ENCODE results near the gene ZDHHC24.
"Not testable (repeated sequence)": the region's sequence is repeated elsewhere in the genome, so short reads cannot be mapped to it uniquely, and the experiment has no call there.

The ZDHHC24 gene

GRCh38 chr11:66545701-66546367 lies at the start of gene ZDHHC24:
Gene ZDHHC24 (minus strand): TSS chr11:66546048. CDS start chr11:66546003, 45 bp downstream.
- Mint-ChIP-seq H3K9me3 (no peaks in the 10 kb centered on the region), H3K27me3 (peaks cover 8% of the 10 kb centered on the region), H3K27ac (peak within 1 kb of the TSS; percentile 82), H3K4me3 (peak within 1 kb of the TSS; percentile 92), H3K36me3 (ENCODE audit: low read depth) (peaks cover 12% of the 10 kb centered on the region), H3K4me1 (ENCODE audit: low read depth) (peaks cover 29% of the 10 kb centered on the region)

GRCh38 chr11:66595245-66595904 lies 49.5 kb upstream of the ZDHHC24 start:
- Mint-ChIP-seq H3K27ac (peak overlapping the region; percentile 63), H3K36me3 (ENCODE audit: low read depth) (no peaks in the 10 kb centered on the region), H3K4me1 (ENCODE audit: low read depth) (peaks cover 35% of the 10 kb centered on the region), H3K27me3 (no peaks in the 10 kb centered on the region), H3K9me3 (no peaks in the 10 kb centered on the region), H3K4me3 (peak overlapping the region; percentile 51)

- Mint-ChIP-seq H3K4me1 (ENCODE audit: low read depth) (peaks cover 34% of the 10 kb centered on the region), H3K9me3 (no peaks in the 10 kb centered on the region), H3K36me3 (ENCODE audit: low read depth) (no peaks in the 10 kb centered on the region)
Measured at GRCh38 chr11:66593650-66594049, 47.8 kb upstream of the ZDHHC24 start.

GRCh38 chr11:66593303-66593635 lies 47.4 kb upstream of the ZDHHC24 start:
- H3K27me3 Mint-ChIP-seq = no peaks in the 10 kb centered on the region
- H3K36me3 Mint-ChIP-seq (ENCODE audit: low read depth) = no peaks in the 10 kb centered on the region
- H3K27ac Mint-ChIP-seq = peak overlapping the region; percentile 99
- no peaks in the 10 kb centered on the region for H3K9me3 Mint-ChIP-seq
- peaks cover 34% of the 10 kb centered on the region for H3K4me1 Mint-ChIP-seq (ENCODE audit: low read depth)
- peak overlapping the region; percentile 99 for H3K4me3 Mint-ChIP-seq

More at GRCh38 chr11:66593650-66594049, 47.8 kb upstream of the ZDHHC24 start:
- Mint-ChIP-seq H3K27ac (peak overlapping the region; percentile 99), H3K27me3 (no peaks in the 10 kb centered on the region), H3K4me3 (peak overlapping the region; percentile 99)

- peaks cover 34% of the 10 kb centered on the region for H3K4me1 Mint-ChIP-seq (ENCODE audit: low read depth)
- H3K27me3 Mint-ChIP-seq = no peaks in the 10 kb centered on the region
- no peaks in the 10 kb centered on the region for H3K9me3 Mint-ChIP-seq
- H3K36me3 Mint-ChIP-seq (ENCODE audit: low read depth) = no peaks in the 10 kb centered on the region
- peak within 1 kb of the TSS; percentile 99 for H3K4me3 Mint-ChIP-seq
- H3K27ac Mint-ChIP-seq = peak within 1 kb of the TSS; percentile 99
Measured at GRCh38 chr11:66592457-66593302, 46.8 kb upstream of the ZDHHC24 start, which contains the start of the genes CCDC87 and CCS. Gene CCDC87 (minus strand): TSS chr11:66593063. CDS start chr11:66593015, 48 bp downstream. Gene CCS (plus strand): TSS chr11:66593185. CDS start chr11:66593262, 77 bp downstream.

GRCh38 chr11:66591175-66591574 lies 45.3 kb upstream of the ZDHHC24 start:
- Mint-ChIP-seq H3K9me3 (no peaks in the 10 kb centered on the region), H3K4me3 (no peak overlapping the region)

GRCh38 chr11:66589996-66590675 lies 44.3 kb upstream of the ZDHHC24 start:
- no peak overlapping the region for H3K27ac Mint-ChIP-seq
- no peaks in the 10 kb centered on the region for H3K9me3 Mint-ChIP-seq
- H3K27me3 Mint-ChIP-seq = no peaks in the 10 kb centered on the region
- no peak overlapping the region for H3K4me3 Mint-ChIP-seq
- no peaks in the 10 kb centered on the region for H3K36me3 Mint-ChIP-seq (ENCODE audit: low read depth)
- peaks cover 26% of the 10 kb centered on the region for H3K4me1 Mint-ChIP-seq (ENCODE audit: low read depth)

More at GRCh38 chr11:66591175-66591574, 45.3 kb upstream of the ZDHHC24 start:
- Mint-ChIP-seq H3K27ac (no peak overlapping the region), H3K4me1 (ENCODE audit: low read depth) (peaks cover 34% of the 10 kb centered on the region), H3K27me3 (no peaks in the 10 kb centered on the region), H3K36me3 (ENCODE audit: low read depth) (no peaks in the 10 kb centered on the region)

- H3K27ac Mint-ChIP-seq; H3K9me3 Mint-ChIP-seq; H3K36me3 Mint-ChIP-seq (ENCODE audit: low read depth); H3K4me3 Mint-ChIP-seq; H3K27me3 Mint-ChIP-seq: not testable (repeated sequence)
- H3K4me1 Mint-ChIP-seq (ENCODE audit: low read depth) = peaks cover 18% of the 10 kb centered on the region
Measured at GRCh38 chr11:66589315-66589714, 43.5 kb upstream of the ZDHHC24 start.

GRCh38 chr11:66586136-66586535 lies 40.3 kb upstream of the ZDHHC24 start:
- H3K27me3 Mint-ChIP-seq = no peaks in the 10 kb centered on the region

GRCh38 chr11:66585447-66585846 lies 39.6 kb upstream of the ZDHHC24 start:
- not testable (repeated sequence) for H3K4me3 Mint-ChIP-seq; H3K27me3 Mint-ChIP-seq; H3K27ac Mint-ChIP-seq; H3K36me3 Mint-ChIP-seq (ENCODE audit: low read depth); H3K4me1 Mint-ChIP-seq (ENCODE audit: low read depth); H3K9me3 Mint-ChIP-seq

More at GRCh38 chr11:66586136-66586535, 40.3 kb upstream of the ZDHHC24 start:
- H3K27ac Mint-ChIP-seq = no peak overlapping the region
- H3K4me1 Mint-ChIP-seq (ENCODE audit: low read depth) = peaks cover 2% of the 10 kb centered on the region
- peaks cover 3% of the 10 kb centered on the region for H3K9me3 Mint-ChIP-seq
- no peaks in the 10 kb centered on the region for H3K36me3 Mint-ChIP-seq (ENCODE audit: low read depth)
- no peak overlapping the region for H3K4me3 Mint-ChIP-seq

GRCh38 chr11:66582565-66583147 lies 36.8 kb upstream of the ZDHHC24 start:
- H3K36me3 Mint-ChIP-seq (ENCODE audit: low read depth); H3K27me3 Mint-ChIP-seq; H3K27ac Mint-ChIP-seq; H3K4me3 Mint-ChIP-seq; H3K9me3 Mint-ChIP-seq: not testable (repeated sequence)
- peaks cover 23% of the 10 kb centered on the region for H3K4me1 Mint-ChIP-seq (ENCODE audit: low read depth)

GRCh38 chr11:66581261-66581660 lies 35.4 kb upstream of the ZDHHC24 start:
- H3K27ac Mint-ChIP-seq = no peak overlapping the region
- H3K9me3 Mint-ChIP-seq = peaks cover 3% of the 10 kb centered on the region
- H3K4me3 Mint-ChIP-seq = no peak overlapping the region
- peaks cover 3% of the 10 kb centered on the region for H3K27me3 Mint-ChIP-seq
- H3K36me3 Mint-ChIP-seq (ENCODE audit: low read depth) = no peaks in the 10 kb centered on the region
- H3K4me1 Mint-ChIP-seq (ENCODE audit: low read depth) = peaks cover 23% of the 10 kb centered on the region

- H3K27me3 Mint-ChIP-seq = peaks cover 3% of the 10 kb centered on the region
- H3K27ac Mint-ChIP-seq = peak overlapping the region; percentile 16
- no peaks in the 10 kb centered on the region for H3K36me3 Mint-ChIP-seq (ENCODE audit: low read depth)
- no peak overlapping the region for H3K4me3 Mint-ChIP-seq
- peaks cover 3% of the 10 kb centered on the region for H3K9me3 Mint-ChIP-seq
- peaks cover 23% of the 10 kb centered on the region for H3K4me1 Mint-ChIP-seq (ENCODE audit: low read depth)
Measured at GRCh38 chr11:66580803-66581202, 35.0 kb upstream of the ZDHHC24 start.

GRCh38 chr11:66579017-66579606 lies 33.3 kb upstream of the ZDHHC24 start:
- H3K27ac Mint-ChIP-seq = no peak overlapping the region

More at GRCh38 chr11:66579017-66579606, 33.3 kb upstream of the ZDHHC24 start:
- Mint-ChIP-seq H3K36me3 (ENCODE audit: low read depth) (no peaks in the 10 kb centered on the region), H3K4me1 (ENCODE audit: low read depth) (peaks cover 23% of the 10 kb centered on the region), H3K9me3 (peaks cover 3% of the 10 kb centered on the region), H3K27me3 (peaks cover 3% of the 10 kb centered on the region), H3K4me3 (no peak overlapping the region)

Data from stimulated activated naive CD8-positive, alpha-beta T cell treated with anti-CD3 and anti-CD28 coated beads, Interleukin-15, Interleukin-2, amounts not matched to agents 100 ng/mL and 50 ng/mL, for 24 hours (primary cell).